Measurements from ENCODE around the gene SLC4A4.

SLC4A4 gene

GRCh38 chr4:71426381-71427042, 87.7 kb downstream of the SLC4A4 start:
- no peak for DNase-seq

GRCh38 chr4:71429106-71429505, 90.3 kb downstream of the SLC4A4 start:
- no peak for DNase-seq

- DNase-seq = no peak
These were observed 91.1 kb downstream of the SLC4A4 start for GRCh38 chr4:71429962-71430361.

- no peak for DNase-seq
These were observed 91.8 kb downstream of the SLC4A4 start for GRCh38 chr4:71430609-71431008.

- no peak for DNase-seq
These were observed 101.8 kb downstream of the SLC4A4 start for GRCh38 chr4:71440612-71441011.

- DNase-seq = no peak
These were observed 102.7 kb downstream of the SLC4A4 start for GRCh38 chr4:71441186-71442169.

- no peak for DNase-seq
These were observed 103.5 kb downstream of the SLC4A4 start for GRCh38 chr4:71442336-71442735.

GRCh38 chr4:71444395-71444794, 105.6 kb downstream of the SLC4A4 start:
- no peak for DNase-seq

GRCh38 chr4:71445811-71446210, 107.0 kb downstream of the SLC4A4 start:
- DNase-seq = no peak

GRCh38 chr4:71446479-71447081, 107.8 kb downstream of the SLC4A4 start:
- no peak for DNase-seq

GRCh38 chr4:71449040-71449439, 110.2 kb downstream of the SLC4A4 start:
- DNase-seq = no peak

GRCh38 chr4:71449878-71450277, 111.1 kb downstream of the SLC4A4 start:
- DNase-seq = no peak

- DNase-seq = no peak
These were observed 114.7 kb downstream of the SLC4A4 start for GRCh38 chr4:71453531-71453930.

- DNase-seq = no peak
These were observed 118.0 kb downstream of the SLC4A4 start for GRCh38 chr4:71456841-71457240.

GRCh38 chr4:71460371-71460770, 121.6 kb downstream of the SLC4A4 start:
- DNase-seq = no peak

- no peak for DNase-seq
These were observed 122.6 kb downstream of the SLC4A4 start for GRCh38 chr4:71461422-71461821.

- DNase-seq = no peak
These were observed 128.0 kb downstream of the SLC4A4 start for GRCh38 chr4:71466775-71467174.

GRCh38 chr4:71468116-71468710, 129.4 kb downstream of the SLC4A4 start:
- DNase-seq = no peak

- DNase-seq = no peak
These were observed 130.7 kb downstream of the SLC4A4 start for GRCh38 chr4:71469541-71469940.

- DNase-seq = no peak
These were observed 131.7 kb downstream of the SLC4A4 start for GRCh38 chr4:71470524-71470923.

- DNase-seq = no peak
These were observed 134.1 kb downstream of the SLC4A4 start for GRCh38 chr4:71472946-71473345.

- no peak for DNase-seq
These were observed 134.9 kb downstream of the SLC4A4 start for GRCh38 chr4:71473541-71474240.

GRCh38 chr4:71474731-71475130, 135.9 kb downstream of the SLC4A4 start:
- DNase-seq = no peak

All from activated gamma-delta T cell treated with Interleukin-2 at 50 U/mL for 16 hours (primary cell).